Thyroid gland (tissue), 4 donors: Measurements from ENCODE around the gene COMTD1.

ENCODE experiments used
- POLR2A ChIP-seq, 2 donors: fragments of 450-650 bp; IDR thresholded peaks; one replicate each; pipeline ENCODE4 v1.6.1; 2017; ENCODE audit warnings: antibody characterized with exemption in 2 of 2, mild to moderate bottlenecking in 2 of 2, moderate library complexity in 1 of 2
- TF ChIP-seq, protein P1 (sequence below), 6 experiments: fragments of 200-600 bp in 3 of 6; fragments of 450-650 bp in 3 of 6; sonication (generic) in 3 of 6; IDR thresholded peaks; one replicate each; pipeline ENCODE4 v1.5.1; 2016 to 2019; ENCODE audit warnings: antibody characterized with exemption in 6 of 6, mild to moderate bottlenecking in 2 of 6, inconsistent platforms in 1 of 6, moderate library complexity in 1 of 6

DNA sequence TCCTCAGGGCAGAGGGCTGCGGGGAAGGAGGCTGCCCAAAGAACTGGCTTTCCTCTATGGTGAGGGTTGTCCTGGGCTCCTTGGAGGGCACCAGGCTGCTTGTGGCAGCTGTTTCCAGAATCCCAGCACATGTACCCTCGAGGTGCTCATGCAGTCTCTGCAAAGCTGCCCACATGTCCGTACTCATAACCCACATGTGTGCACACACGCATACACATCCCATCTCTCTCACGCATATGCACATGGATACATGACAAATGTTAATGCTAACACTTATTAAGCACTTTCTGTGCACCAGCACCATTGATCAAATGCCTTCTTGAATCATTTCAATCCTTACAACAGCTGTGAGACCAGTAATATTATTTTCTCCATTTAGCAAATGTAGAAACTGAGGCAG lies 36.3 kb upstream of the COMTD1 start:
- TF ChIP-seq POLR2A (IDR thresholded peaks at IDR 0.05), result no peak
- TF ChIP-seq, protein P1, sequence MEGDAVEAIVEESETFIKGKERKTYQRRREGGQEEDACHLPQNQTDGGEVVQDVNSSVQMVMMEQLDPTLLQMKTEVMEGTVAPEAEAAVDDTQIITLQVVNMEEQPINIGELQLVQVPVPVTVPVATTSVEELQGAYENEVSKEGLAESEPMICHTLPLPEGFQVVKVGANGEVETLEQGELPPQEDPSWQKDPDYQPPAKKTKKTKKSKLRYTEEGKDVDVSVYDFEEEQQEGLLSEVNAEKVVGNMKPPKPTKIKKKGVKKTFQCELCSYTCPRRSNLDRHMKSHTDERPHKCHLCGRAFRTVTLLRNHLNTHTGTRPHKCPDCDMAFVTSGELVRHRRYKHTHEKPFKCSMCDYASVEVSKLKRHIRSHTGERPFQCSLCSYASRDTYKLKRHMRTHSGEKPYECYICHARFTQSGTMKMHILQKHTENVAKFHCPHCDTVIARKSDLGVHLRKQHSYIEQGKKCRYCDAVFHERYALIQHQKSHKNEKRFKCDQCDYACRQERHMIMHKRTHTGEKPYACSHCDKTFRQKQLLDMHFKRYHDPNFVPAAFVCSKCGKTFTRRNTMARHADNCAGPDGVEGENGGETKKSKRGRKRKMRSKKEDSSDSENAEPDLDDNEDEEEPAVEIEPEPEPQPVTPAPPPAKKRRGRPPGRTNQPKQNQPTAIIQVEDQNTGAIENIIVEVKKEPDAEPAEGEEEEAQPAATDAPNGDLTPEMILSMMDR (IDR thresholded peaks at IDR 0.05), result no peak
